GM19395 (cell line): Measurements from ENCODE around the gene DPYSL4.

Experiments used
- ATAC-seq: cut with Tn5 transposase; IDR thresholded peaks from one replicate; pipeline ENCODE4 v1.9.1; 2021; ENCODE audit warnings: mild to moderate bottlenecking, moderate library complexity; ENCODE audit not compliant: unreplicated experiment

Gene DPYSL4

DNA sequence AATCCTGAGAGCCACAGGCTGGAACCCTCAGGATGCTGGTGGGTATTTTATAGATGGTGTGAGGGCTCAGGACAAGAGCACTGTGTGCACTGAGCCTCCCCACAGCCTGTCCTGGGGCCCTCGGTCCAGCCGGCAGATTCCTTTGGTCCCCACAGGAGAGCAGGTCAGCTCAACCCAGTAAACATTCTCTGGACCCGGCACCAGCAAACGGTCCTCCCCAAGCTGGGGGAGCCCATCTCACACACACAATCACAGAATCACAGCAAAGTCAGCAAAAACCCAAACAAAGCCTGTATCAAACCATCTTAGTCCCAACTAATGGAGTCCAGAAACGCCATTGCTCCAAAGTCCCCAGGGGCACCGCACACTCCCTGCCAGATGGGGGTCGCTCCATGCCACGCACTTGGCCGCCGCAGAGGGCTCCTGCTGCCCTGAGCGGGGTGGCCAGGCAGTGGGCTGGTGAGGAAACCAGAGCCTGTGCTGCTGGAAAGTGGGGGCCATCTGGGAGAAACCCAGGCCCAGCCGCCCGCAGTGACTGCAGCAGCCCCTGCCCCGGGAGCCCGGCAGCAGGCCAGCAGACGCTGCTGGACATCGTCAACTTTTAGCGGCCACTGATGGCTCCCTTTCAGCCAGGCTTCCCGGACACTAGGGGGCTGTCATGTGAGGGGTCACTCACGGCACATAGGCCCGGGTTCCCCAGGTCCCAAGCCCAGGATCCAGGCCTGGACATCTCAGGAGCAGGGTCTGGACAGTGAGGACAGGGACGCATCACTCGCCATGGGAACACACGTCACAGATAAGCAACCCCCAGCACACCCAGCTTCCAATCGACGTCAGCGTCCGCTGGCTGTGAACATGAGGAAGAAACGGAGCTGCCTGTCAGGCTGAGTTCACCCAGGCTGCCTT is 52.6 kb downstream of the DPYSL4 start:
- no peak for ATAC-seq

DNA sequence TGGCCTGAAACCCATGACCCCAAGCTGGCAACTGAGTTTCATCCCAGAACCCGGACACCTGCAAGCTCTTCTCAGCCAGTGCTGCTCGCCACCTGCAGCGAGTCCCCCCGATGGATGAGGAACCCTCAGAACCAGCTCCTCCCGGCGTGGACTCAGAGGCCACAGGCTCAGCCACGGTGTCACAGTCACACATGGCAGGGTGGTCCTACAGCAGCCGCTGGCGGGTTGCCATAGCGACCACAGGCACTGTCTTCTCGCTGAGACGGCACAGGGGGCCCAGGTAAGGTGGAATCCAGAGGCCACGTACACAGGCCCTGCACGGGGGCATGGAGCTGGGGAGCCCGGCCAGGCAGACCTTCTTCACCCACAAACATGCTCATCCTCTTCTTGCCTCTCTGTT is 53.4 kb downstream of the DPYSL4 start:
- ATAC-seq = no peak

DNA sequence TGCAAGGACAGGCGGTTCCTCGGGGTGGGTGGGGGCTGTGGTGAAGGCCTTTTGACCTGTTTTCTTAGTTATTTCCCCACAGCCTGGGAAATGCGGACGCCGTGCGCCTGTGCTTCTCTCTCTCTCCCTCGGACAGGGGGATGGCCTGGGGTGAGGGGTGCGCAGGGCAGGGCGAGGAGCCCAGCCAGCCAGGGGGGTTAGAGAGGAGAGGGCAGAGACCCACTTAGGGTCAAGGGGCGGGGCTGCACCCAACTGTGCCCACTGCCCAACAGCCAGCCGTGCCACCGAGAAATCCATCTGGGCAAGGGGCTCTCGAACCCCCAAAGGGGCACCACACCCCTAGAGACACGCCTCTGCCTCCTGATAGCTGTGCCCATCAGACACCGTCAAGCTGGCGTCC is 53.8 kb downstream of the DPYSL4 start:
- no peak for ATAC-seq

DNA sequence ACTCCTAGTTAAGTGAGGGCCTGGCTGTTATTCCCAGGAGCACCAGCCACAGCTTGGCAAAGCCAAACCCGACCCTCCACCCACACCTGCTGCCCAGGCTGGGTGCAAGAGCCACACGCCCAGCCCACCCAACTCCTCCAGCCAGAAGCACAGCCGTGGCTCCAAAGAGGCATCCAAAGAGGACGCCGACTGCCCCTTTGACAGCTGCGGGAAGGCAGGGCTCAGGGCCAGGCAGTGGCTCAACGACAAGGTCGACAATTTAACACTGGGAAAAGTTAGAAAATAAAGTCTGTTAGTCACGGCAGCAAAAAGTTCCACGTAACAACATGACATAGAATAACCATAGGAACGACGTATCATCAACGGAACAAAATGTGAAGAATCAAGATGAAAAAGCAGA is 54.3 kb downstream of the DPYSL4 start:
- ATAC-seq = no peak

DNA sequence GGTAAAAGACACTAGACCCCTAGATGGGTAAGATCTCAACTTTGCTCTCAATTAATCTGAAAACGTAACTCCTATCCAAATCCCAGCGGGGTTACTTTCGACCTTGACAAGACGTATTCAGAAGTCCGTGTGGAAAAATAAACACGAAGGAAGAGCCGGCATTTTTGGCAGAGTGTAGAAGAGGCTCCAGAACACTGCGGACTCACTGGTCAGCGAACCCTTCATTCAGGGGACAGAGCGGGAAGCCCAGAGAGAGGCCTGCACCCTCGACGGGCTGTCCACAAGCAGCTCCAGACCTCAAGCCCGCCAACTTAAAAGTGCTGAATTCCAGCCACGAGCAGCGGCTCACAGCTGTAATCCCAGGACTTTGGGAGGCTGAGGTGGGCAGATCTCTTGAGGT is 54.7 kb downstream of the DPYSL4 start:
- ATAC-seq = no peak

DNA sequence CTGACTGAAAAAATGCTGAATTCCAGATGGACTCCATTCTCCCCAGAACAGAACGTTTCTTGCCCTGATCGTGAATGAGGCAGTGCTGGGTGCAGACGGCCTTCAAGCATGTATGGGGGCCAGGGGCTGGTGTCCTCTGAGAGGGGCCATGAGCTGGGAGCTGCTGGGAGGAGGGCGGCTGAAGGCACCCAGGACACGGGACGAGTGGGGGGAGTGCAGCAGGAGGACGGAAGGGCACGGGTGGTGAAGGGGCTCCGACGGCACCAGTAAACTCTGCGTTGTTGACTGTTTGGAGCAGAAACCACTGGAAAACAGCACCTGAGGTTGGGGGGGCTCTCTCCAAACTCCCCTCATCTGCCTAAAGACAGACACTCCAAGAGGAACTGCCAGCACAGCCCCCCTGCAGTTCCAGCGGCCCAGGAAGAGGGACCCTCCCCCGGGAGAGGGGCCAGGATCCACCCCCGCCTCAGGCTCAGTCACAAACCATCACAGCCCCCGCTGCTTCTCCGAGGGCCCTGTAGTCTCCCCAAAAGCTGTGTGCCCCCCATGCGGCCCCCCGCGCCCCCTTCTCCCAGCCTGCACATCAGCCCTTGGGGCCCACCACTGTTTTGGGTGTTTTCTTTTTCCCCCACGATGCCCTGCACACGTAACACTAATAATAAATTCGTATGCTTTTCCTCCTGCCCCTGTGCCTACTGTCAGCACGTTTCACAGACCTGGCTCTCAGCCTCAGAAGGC is 55.5 kb downstream of the DPYSL4 start:
- no peak for ATAC-seq

DNA sequence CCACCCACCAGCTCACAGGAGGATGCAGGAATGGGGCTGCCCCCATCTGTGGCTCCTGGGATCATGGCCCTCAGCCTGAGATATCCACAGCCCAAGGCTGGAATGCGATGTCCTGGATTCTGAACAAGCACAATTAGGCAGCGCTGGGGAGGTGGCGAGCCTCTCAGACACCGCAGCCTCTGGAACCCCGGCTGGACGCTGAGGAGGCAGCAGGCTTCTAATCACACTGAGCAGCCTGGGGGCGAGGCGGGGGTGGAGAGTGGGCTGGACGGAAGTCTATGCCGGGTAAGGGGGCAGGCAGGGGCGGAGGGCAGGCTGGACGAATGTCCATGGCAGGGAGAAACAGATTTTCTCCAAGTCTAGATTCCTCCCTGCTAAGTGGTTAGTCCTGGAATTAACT is 56.4 kb downstream of the DPYSL4 start:
- ATAC-seq = no peak

DNA sequence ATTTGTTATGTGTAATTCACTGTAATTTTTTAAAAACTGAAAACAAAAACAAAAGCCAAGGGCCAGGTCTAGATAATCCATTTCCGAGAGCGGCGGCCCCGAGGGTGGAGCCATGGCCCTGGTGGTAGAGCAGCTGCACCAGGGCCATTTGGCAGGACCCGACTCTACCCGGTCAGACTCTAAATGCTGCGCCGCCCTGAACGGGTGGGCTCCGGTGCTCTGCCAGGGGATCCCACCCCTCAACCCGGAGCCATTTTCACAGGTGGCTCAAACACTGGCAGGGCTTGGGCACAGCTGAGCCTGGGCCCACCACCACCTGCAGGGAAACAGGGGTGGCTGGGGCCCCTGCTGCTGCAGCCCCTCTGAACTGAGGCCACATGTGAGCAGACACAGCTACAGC is 56.9 kb downstream of the DPYSL4 start:
- ATAC-seq = no peak

DNA sequence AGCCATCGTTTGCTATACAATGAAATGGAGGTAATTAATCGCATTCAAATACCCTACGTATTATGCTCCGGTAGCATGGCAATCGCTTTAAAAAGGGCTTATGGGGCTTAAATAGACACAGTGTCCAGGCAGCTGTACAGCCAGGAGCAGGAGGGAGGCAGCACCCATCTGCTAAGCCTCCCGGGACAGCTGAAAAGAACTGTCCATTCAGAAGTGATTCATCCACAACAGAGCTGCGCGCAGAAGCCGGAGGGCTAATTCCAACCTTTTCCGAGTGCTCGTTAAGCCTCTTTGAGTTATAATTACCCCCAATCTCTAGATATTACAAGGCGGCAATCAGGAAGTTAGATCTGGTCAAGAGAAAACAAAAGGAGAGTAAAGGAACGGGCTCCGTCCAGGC is 58.3 kb downstream of the DPYSL4 start:
- no peak for ATAC-seq

DNA sequence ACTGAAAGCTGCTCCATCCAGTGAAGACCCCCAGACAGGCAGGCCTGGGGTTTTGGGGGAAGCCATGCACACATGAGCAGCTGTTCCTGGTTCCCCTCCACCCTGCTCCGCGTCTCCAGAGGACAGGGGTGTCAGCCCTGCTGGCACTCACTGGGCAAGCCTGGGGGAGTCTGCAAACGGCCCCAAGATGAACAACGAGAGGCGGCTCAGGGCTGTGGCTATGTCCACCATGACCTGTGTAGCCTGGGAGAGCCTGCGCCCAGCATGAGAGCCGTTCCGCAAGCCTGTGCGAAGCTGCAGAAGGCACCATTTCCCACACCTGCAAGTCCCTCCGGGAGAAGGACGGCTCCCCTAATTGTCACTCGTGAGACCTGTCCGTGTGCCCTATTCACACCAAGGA is 59.5 kb downstream of the DPYSL4 start:
- no peak for ATAC-seq

DNA sequence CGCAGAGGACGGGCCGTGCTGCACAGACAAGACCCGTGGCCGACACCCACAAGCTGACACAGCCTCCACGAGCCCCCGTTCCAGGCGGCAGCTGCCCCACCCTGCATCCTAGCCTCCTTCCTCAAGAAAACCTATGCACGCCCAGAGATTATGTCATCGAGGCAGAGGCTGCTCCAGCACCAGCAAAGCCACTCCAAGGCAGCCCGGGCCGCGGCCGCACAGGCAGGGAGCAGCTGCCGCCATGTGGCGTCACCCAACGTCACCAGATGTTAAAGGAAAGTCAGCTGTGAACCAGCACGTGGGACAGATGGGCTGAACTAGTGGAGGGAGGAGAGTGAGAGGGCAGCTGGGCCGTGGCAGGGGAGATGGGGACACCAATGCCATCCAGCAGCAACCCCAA is 61.2 kb downstream of the DPYSL4 start:
- ATAC-seq = no peak

DNA sequence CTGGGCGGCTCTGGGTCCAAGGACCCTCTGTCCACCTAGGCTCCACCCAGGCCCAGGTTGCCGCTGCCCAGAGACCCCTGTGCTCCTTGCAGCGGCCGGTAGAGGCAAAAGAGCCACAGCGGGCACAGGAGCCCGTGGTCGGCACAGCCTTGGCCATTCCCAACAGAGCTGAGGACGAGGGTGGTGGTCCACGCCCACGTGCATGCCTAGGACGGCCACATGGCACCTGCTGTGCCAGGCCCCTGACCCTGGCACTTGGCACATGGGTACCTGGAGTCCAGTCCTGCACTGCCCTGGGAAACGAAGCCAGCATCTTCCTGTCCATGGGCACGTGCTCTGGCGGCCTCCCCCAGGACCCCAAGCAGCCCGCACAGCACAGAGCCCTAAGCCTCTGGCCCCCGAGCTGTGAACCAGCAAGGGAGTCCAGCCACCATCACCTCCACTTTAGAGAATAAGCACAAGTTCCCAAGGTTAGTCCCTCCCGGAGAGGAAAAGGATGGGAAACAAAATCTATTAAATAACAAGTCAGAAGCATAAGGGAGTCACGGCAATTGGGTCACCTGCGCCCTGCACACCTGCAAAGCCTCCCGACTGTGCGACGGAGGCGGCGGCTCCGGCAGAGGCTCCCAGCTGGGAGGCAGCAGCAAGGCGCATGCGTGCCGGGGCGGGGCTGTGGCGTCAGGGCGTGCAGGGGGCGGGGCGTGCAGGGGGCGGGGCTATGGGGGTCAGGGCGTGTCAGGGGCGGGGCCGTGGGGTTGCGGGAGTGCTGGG is 61.9 kb downstream of the DPYSL4 start:
- no peak for ATAC-seq

DNA sequence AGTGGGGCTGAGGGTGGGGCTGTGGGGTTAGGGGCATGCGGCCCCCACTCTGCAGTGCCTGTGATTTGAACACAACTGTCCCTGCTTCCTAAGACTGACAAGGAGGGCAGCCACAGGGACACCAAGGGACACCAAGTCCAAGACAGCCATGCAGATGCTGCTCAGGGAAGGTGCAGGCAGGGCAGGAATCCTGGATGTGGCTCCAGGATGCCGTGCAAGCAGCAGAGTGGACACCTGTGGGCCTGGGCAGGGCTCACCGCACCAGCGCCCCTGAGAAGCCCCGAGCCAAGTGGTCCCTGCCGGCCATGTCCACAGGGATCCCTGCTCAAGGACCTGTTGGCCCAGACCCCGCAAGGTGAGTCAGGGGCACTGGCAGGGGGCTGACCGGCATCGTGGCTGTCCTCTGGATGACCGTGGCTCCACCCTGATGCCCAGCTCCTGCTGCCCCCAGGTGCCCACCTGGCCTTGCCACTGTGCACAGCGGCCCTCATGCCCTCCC is 62.5 kb downstream of the DPYSL4 start:
- no peak for ATAC-seq

DNA sequence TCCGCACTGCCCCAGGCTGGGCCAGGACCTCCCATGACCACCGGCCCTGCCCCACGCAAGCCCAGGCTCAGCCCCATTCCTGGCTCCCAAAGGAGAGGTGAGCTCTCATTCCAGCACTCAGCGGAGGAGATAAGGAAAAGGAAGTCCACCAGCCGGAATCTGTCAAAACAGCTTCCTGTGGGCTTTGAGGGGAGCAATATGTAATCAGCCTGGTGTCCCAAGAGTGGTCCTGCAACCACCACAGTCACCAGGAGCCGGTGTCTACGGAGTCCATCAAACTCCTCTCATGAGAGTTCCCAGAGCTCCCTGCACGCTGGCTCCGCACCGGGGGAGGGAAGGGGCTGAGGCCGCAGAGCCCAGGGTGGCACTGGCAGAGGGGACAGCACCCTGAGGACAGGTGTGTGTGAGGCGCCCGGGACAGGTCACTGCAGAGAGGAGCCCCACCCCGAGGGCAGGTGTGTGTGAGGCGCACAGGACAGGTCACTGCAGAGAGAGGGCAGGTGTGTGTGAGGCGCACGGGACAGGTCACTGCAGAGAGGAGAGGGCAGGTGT is 63.2 kb downstream of the DPYSL4 start:
- ATAC-seq = no peak

DNA sequence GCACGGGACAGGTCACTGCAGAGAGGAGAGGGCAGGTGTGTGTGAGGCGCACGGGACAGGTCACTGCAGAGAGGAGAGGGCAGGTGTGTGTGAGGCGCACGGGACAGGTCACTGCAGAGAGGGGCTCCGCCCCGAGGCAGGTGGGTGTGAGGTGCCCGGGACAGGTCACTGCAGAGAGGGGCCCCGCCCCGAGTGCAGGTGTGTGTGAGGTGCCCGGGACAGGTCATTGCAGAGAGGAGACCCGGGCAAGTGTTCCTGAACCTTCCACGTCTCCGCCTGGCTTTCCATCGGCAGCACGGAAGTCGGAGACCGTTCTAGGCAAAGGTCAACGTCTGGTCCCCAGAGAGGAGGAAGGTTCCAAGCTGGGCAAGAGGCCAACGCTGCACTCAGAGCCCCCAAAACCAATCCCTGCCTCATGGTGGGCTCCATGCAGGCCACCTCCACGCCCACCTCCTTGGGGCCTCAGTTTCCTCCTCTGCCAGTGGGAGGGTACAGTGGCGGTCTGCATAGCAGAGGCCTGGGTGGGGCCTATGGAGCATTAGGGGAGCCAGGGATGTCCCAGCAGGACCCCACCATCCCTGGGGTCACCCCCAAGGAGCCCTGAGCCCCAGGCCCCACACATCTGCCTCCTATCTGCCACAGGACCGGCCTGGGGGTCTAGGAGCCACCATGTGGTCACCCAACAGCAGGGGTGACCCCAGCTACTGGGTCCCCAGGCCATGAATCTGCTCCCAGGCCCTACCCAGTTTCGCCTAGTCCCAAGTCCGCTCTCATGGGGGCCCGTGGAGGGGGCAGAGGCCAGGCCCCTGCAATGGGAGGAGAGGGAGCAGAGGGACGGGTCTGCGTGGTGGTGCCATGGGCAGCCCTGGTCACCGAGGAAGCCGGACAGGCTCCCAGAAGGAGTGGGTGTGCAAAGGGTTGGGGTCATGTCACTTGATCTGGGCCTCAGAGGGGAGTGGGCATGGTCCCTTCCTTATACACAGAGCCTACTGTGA is 64.0 kb downstream of the DPYSL4 start:
- no peak for ATAC-seq

DNA sequence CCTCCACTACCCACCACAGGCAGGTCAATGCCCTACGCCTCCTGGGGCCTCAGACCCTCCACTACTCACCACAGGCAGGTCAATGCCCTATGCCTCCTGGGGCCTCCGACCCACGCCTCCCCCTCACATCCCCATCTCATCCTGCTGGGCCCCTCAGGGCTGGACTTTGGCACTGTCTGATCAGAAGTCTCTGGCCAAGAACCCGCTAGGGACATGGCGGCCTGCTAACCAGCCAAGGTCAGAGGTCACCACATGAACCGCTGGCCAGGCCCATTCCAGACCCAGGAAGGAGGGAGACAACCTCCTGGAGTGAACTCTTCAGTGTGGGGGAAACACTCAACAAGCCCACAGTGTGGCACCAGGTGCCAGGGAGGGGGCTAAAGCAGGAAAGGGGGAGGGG is 65.2 kb downstream of the DPYSL4 start:
- no peak for ATAC-seq

DNA sequence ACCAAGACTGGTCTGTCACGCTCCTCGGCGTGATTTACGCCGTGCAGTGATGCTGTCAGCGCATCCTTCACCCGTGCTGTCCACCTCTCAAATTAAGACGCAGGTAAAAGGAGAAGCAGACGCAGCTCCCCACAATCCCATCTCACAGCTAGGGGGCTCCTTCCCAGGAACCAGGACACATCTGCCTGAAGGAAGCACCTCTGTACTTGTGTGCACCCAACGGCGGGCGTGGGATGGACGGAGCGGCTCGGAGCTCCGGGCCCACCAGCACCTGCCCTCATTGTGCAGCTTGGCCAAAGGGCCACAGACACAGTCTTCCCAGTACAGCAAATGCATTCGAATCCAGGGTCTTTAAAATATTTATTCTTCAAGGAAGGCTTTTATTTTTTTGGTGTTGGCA is 65.7 kb downstream of the DPYSL4 start:
- ATAC-seq = no peak

DNA sequence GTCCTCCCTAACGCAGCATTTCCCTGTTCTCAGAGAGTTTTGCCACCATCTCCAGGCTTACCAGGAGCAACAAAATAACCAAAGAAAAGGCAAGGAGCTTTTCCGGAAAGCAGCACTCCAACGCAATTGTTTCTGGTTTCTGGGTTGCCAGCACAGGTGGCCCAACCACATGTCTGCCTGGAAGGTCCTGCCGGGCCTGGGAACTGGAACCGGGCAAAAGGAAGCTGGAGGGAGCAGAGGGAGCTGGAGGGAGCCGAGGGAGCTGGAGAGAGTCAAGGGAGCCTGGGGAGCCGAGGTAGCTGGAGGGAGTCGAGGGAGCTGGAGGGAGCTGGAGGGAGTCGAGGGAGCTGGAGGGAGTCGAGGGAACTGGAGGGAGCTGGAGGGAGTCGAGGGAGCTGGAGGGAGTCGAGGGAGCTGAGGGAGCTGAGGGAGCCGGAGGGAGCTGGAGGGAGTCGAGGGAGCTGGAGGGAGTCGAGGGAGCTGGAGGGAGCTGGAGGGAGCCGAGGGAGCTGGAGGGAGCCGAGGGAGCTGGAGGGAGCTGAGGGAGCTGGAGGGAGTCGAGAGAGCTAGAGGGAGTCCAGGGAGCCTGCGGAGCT is 66.4 kb downstream of the DPYSL4 start:
- ATAC-seq = no peak

DNA sequence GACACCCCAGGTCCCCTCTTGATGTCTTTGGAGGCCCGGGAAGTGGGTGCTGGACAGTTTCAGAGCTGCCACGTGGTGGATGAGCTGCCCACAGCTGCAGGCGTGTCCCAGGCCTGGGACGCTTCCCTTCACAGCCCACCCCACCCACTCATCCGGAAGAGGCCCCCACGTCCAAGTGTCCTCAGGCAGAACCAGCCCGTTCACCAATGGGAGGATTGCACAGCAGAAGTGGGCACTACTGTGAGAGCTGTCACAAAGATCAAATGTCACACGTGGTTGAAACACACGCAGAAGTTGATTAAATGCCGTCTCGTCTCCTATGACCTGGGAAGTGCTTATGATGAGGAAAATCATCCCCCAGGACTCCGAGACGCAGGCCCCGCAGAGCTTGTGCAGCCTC is 68.1 kb downstream of the DPYSL4 start:
- no peak for ATAC-seq
